C1 segment of cervical spinal cord (tissue), 14 donors: Measurements from ENCODE around the gene MTMR3.
"Not testable (repeated sequence)": the region's sequence is repeated elsewhere in the genome, so short reads cannot be mapped to it uniquely, and the experiment has no call there.

Experiments
- DNase-seq, 14 donors: peaks; one replicate each; lab custom pipeline; 2025; lab: John Stamatoyannopoulos, UW

Gene MTMR3

DNA sequence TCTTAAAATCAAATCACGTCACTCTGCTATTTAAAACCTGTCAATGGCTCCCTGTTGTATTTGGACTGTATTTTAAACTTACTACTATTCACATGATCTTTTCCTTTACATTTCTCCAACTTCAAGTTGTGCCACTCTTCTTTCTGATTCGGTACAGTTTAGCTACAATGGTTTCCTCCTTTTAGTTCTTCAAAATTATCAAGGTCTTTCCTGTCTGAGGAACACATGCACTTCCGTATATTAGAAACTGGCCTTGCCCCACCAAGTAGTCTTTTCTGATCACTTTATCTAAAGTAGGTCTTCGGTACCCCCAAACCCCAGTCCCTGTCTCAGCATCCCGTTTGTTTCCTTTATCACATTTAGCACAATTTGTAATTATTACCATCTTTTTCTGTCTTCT, 81.8 kb downstream of the MTMR3 start:
- no peak for DNase-seq

DNA sequence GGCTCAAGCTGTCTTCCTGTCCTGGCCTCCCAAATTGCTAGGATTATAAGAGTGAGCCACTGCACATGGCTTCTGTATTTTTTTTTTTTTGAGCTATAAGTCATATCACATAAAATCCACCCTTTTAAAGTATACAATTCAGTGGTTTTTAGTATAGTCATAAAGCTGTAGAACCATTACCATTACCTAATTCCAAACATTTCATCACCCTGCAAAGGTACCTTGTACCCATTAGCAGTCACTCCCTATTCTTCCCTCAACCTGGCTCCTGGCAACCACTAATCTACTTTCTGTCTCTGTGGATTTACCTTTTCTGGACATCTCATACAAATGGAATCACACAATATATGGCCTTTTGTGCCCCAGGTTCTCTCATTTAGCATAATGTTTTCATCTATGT, 84.5 kb downstream of the MTMR3 start:
- no peak for DNase-seq

DNA sequence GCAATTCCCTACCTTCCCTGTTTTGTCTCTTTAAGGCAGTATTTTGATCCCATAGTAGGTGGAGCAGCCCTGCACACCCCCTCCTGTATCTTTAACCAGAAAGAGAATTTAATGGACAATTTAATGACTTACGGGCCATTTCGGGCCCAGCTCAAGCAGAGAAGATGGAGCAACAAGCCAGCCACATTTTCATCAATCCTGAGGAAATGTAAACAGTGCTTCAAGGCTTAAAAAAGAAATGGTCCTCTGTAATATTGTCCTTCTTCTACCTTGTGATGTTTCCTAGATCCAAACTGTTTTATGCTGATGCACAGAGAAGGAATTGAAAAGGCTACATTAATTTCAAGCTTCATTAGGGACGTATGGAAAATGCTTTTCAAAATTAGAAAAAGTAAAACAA, 88.6 kb downstream of the MTMR3 start:
- no peak for DNase-seq

DNA sequence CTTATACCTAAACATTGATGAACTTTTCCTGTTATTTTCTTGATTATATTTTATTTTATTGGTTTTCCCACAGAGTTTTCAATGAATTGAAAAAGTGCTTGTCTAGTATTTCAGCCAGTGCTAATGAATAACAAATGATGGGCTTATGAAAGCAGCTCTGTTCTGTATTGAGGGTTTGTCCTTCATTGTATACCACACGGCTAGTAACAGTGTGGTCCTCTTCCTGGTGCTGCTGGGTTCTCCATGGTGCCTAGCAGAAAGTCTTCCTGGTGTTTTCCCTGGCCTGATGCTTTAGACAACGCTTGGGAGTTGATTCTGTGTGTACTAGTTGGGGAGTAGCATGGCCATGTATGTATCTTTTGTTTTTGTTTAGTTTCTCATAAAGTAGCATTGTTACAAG, 89.1 kb downstream of the MTMR3 start:
- DNase-seq, result peak in 3 of 14 donors; percentile 0 to 5 (median 4)

DNA sequence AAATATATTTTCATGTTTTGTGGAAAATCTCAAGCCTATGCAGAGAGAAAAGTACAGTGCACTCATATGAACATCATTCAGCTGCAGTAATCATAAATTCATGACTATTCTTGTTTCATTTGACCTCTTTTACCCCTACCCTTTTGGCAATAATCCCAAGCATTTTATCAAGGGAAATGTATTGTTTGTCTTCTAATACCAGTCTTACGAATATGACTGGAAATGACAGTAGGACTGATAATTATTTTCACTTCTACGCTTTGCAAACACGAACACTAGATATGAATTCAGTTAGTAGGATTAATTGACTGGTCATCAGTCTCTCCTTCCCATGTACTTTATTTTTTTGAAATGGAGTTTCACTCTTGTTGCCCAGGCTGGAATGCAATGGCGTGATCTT, 90.3 kb downstream of the MTMR3 start:
- no peak for DNase-seq

DNA sequence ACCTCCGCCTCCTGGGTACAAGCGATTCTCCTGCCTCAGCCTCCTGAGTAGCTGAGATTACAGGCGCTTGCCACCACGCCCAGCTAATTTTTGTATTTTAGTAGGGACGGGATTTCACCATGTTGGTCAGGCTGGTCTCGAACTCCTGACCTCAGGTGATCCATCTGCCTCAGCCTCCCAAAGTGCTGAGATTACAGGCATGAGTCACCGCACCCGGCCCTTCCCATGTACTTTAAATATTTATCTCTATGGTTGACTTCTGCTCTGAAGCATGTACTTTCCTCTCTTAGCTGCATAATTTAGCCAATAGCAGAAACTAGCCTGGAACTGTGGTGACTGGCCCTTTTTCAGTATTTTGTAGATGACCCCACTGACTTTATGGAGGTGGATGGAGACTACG, 90.7 kb downstream of the MTMR3 start:
- not testable (repeated sequence) for DNase-seq

DNA sequence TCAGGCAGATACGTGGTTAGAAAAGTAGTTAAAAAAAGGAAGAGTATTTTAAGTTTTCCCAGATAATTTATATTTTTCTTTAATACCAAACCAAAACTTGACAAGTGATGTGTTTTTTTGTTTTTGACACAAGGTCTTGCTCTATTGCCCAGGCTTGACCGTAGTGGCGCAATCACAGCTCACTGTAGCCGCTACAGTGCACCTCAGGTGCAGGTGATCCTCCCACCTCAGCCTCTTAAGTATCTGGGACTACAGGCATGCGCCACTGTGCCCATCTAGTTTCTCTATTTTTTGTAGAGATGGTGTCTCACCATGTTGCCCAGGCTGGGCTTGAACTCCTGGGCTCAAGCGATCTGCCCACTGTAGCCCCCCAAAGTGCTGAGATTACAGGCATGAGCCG, 92.5 kb downstream of the MTMR3 start:
- DNase-seq, result no peak

DNA sequence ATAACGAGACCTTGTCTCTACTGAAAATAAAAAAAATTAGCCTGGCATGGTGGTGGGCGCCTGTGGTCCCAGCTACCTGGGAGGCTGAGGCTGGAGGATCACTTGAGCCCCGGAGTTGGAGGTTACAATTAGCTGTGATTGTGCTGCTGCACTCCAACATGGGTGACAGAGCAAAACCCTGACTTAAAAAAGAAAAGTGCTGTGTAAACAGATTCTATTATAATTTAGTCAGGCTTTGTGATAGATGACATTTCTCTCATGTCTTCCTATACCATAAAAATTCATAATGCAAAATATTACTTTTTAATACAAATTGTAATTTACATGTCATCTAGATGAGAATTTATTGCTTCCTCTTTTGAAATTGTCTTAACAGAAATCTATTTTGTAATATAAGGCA, 94.1 kb downstream of the MTMR3 start:
- no peak for DNase-seq

DNA sequence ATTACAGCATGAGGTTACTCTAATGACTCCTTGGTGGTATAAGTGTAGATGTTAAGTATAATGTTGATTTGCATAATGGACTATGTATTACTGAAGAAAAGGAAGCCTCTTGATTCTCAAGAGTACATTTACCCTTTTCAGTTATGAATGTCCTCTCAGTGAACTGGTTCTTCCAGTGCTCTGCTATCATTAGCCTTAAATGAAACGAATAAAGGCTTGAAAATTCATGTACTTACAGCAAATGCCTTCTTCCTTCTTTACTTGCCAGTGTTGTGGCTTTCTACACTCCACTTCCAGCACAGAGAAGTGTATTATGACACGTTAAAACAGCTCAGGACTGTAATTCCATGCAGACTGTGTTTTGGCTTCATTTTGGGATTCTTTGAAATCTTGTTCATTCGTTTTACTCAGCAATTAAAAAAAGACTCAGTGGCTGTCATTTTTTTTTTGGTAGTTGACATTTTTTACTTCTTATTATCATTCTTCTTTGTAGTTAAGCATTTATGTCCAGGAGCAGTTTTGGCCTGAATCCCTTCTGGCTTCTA, 96.9 kb downstream of the MTMR3 start:
- no peak for DNase-seq

DNA sequence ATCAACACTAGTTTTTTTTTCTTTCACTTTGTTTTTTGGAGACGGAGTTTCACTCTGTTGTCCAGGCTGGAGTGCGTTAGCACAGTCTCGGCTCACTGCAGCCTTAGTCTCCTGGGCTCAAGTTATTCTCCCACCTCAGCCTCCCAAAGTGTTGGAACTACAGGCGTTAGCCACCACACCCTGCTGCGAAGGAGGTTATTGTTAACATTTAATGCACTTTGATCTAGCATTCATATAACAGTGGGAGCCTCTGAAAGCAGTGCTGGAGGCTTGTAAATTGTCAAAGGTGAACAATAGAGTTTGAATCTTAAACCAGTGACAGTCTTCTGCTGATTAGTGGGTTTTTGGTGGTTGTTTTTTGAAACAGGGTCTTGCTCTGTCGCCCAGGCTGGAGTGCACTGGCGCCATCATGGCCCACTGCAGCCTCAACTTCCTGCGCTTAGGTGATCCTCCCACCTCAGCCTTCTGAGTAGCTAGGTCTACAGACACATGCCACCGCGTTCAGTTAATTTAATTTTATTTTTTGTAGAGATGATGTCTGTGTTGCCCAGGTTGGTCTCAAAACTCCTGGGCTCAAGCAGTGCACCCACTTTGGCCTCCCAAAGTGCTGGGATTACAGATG, 100.4 kb downstream of the MTMR3 start:
- no peak for DNase-seq

DNA sequence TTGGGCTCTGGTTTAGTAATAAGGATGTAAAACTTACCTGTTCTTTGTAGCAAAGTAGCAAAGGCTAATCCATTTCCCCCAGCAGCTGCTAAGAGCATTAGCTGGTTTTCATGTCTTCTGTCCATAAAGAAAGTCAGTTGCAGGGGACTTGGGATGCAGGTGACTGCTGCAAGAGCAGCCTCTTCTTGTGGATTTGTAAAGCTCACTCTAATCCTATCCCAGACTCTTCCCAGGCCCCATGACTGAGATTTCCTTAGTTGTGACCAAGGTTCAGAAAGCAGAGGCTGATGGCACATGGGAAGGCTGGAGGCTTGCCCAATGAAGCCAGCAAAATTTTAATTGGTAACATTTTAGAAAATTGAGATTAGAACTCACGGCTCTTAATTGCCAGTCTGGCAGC, 102.9 kb downstream of the MTMR3 start:
- no peak for DNase-seq

DNA sequence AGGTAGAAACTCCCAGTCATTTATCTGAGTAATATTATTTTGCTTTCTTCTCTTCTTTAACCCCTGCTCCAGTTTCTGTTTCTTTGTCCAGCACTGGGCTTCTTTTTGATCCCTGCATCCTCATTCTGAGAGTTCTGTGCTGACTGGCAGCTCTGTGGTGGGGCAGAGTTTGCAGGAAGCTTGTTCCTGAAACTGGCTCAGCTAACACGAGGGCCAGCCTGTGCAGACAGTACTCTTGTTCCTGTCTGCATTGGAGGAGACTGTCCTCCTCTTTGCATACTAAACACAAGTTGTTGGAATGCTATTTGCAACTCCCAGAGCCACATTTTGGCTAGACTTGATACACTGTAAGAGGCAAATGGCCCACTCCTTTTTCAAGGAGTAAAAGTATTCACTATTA, 104.2 kb downstream of the MTMR3 start:
- peak in 8 of 14 donors; percentile 10 to 61 (median 28) for DNase-seq

DNA sequence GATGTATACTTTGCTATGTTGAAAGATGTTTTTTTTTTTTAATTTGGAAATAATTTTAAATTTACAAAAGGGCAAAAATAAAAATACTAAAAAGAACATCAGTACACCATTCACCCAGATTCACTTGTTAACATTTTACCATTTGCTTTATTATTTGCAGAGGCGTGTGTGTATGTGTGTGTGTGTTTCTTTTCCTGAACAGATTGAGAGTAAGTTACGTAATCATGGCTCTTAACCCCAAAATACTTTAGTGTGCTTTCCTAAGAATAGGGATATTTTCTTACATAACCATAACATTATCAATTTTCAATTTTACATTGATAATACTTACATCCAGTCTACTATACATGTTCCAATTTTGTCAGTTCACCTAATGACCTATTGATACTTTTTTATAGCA, 105.7 kb downstream of the MTMR3 start:
- no peak for DNase-seq

DNA sequence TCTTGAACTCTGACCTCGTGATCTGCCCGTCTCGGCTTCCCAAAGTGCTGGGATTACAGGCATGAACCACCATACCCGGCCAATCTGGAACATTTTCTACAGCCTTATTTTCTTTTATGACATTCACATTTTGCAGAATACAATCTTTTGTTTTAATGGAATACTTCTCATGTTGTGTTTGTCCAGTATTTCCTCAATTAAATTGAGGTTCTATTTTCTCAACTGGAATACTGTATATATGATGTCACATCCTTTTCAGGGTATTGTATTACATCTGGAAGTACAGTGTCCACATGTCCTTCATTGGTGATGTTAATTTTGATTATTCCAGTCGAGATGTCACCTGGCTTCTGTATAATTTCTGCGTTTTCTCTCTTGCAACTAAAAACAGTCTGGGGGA, 106.5 kb downstream of the MTMR3 start:
- no peak for DNase-seq

DNA sequence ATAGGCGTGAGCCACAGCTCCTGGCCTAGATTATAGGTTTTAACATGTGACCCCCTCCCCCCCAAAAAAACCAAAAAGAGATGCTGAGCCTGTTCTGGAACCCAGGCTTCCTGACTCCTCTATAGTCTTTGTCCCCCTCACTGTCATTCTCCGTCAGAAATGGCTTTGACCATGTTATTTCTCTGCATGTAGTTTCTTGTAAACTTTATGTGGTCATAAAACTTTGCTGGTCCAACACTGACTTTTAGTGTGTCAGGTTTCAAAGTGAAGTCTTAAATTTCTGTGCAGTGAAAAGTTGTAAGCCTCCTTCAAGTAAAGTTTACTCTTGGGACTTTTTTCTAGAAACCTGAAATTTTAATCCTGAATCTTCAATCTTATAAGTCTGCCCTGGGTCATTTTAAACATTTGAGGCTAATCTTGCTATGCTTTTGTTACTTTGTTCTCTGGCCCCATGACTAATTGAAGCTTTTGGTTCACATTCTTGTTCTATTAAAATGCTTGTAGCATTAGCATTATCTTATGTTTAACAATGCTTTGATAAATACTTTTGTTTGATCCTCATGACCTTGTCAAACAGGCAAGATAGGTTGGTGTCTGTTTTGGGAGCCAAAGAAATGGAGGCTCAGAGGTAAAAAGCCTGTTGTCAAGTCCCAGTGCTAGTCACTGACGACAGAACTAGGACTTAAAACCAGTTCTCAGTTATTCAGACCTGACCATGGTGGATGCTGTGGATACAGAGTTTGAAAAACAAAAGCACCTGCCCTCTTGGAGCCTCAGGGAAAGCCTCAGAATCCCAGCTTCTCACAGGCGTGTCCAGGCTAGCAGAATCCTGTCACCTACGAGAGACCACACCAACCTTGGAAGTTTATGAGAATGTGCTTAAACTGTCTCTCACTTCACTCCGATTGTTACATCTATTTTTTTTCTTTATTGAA, 109.6 kb downstream of the MTMR3 start:
- no peak for DNase-seq

DNA sequence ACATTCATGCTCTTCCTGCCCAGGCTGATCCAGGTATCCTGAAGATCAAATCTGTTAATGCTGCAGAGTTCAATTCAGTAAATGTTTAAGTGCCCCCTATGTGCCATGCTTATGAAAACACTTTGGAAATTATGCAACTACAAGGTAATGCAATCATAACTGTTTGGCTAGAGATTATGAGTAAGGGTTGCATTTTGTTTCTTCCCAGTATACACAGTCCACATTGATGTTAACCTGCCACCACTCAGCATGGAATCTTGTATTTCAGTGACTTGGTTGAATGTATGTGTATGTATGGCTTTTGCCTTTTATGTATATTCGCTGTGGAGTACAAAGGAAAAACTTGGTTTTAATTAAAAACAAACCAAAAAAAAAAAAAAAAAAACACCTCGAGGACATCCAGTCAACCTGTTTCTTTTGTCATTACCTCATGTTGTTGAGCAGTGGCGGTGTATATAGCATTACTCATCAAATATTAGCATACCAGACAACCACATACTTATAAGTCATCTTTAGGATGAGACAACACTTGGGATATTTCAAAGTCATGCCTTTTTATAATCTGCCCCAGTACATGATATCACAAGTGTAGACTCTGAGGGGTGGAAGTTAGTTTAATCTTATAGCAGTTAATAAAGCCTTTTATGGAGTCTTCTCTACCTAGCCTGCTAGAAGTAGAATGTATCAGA, 111.2 kb downstream of the MTMR3 start:
- DNase-seq, result no peak

DNA sequence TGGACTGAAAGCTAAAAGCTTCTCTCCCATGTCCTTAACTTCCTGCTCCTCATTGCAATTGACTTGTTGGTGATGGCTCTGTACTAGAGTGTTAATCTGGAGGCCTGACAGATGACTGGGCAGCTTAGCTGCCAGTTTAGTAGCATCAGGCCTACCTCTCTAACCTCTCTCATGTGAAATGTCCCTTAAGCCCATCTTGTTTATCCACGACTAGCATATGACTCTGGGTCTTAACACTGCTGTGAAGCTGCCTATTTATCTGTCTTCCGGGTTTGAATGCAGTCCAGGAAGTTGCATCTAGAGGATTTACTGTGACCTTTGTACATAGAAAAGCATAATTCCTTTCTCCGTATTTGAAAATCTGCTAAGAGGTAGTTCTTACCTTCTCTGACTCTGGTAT, 112.0 kb downstream of the MTMR3 start:
- no peak for DNase-seq

DNA sequence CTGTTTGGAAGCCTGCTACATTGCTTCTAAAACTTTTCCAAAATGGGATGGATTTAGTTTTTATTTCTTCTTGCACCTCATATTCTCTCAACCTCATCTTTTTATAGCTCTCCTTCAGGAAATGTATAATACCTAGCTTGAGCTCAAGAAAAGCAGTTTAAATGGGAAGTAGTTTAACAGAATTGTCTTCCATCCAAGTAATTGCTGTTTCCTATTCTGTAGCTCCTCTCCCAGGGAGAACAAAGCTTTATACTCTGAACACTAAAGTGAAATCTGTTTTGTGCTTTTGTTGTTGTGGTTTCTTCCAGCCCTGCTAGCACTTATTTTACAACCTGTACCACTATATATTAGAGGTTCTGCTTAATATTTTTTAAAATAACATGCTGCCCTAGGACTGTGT, 114.1 kb downstream of the MTMR3 start:
- DNase-seq, result no peak

DNA sequence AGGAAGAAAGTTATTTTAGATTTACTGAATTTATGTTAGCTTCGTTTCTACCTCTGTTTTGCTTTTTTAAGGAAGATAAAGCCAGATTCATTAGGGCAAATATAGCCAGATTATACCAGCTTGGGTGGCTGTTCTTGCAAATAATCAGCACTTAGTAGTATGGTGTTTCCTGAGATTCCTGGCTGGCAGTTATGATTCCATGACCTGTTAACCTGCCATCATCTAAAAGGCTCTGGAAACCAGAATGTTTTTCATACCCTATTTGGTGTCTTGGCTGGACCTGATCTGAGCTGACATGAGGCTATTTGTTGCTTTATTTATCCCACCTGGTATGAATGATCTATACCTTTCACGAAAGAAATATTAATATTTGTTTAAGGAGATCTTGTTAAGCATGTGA, 114.5 kb downstream of the MTMR3 start:
- no peak for DNase-seq

DNA sequence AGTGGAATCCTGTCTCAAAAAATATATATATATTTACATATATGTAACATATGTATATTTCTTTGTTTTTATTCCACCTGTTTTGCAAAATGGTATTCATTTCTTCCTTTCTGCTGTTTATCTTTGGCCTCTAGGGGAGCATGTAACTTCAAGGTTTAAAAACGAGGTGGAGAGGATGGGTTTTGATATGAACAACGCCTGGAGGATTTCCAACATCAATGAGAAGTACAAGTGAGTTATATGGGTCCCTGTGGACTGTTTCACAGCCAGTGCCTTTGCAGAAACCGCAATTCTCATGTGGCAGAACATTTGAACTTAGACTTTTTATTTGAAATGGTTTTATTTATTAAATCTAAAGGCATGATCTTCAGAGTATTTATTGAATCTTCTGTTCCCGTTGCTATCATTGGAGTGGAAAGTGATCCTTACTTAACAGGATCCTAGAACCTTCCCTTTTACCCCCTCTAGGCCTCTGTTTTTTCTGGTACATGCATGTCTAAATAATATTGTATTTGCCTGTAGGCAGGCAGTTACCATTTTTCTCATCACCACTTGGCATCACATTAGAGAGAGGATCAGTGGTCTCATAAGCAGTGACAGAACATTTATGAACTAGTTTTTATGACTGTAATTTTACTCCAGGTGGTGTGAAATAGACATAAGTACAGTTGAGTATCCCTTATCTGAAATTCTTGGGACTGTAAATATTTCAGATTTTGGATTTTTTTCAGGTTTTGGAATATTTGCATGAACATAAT, 115.8 kb downstream of the MTMR3 start:
- DNase-seq, result no peak

DNA sequence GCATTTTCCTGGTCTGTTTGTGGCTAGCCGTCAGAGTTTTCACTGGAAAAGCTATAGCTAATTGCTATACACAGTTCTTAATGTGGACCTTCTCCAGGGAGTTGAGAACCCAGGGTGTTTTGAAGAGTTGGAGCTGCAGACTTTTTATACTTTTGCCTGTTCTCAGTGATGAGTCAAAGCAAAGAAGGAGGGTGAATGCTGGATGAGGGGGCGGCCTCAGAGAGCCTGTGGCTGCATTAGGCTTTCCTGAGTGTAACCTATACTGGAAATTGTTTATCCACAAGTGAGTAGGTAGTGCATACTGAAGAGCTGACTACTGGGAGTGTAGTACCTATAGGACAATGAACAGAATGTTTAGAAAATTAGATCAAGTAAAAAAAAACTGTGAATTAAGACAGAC, 117.6 kb downstream of the MTMR3 start:
- no peak for DNase-seq

DNA sequence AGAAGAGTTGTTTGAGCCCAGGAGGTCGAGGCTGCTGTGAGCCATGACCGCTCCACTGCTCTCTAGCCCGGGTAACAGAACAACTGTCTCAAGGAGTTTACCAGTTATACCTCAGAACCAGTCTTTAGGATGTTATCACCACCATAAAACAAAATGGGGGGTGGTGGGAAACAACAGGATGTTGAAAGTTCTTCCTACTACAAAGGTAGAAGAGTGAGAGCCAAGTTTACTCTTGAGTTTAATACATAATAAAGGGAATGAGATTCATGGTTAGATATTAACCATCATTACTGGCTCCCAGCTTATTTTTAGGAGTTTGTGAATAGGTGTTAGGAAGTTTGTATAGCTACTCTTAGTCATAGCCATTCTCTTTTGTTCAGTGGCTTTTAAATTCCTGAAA, 118.5 kb downstream of the MTMR3 start:
- DNase-seq, result no peak
